SK-N-SH treated with all-trans-retinoic acid at 6 μM for 48 hours (cell line): ENCODE measurements around the gene FAM234B.

Experiments used
- ATAC-seq: fragments of 200-7000 bp; cut with Tn5 transposase; 3 replicates; pipeline ENCODE4 v1.9.1; 2020; ENCODE audit warnings: mild to moderate bottlenecking, moderate library complexity
- BACH2 ChIP-seq: fragments of 250-450 bp; sonication (Bioruptor Pico); IDR thresholded peaks from 2 replicates; pipeline ENCODE4 v1.9.0; 2021; ENCODE audit warnings: mild to moderate bottlenecking, borderline replicate concordance
- CREB5 ChIP-seq: fragments of 250-450 bp; sonication (Bioruptor Pico); IDR thresholded peaks from 2 replicates; pipeline ENCODE4 v1.5.1; 2020; ENCODE audit warnings: low read depth, mild to moderate bottlenecking, moderate library complexity
- CSRNP3 ChIP-seq: fragments of 250-450 bp; sonication (Bioruptor Pico); IDR thresholded peaks from 2 replicates; pipeline ENCODE4 v1.5.1; 2021; ENCODE audit warnings: mild to moderate bottlenecking, moderate library complexity
- ESRRG ChIP-seq: fragments of 250-450 bp; sonication (Bioruptor Pico); IDR thresholded peaks from 2 replicates; pipeline ENCODE4 v1.6.1; 2021; ENCODE audit warnings: mild to moderate bottlenecking
- GLIS3 ChIP-seq: fragments of 250-450 bp; sonication (Bioruptor Pico); IDR thresholded peaks from 2 replicates; pipeline ENCODE4 v1.5.0; 2020; ENCODE audit warnings: mild to moderate bottlenecking, moderate library complexity
- ISL1 ChIP-seq: fragments of 250-450 bp; sonication (Bioruptor Pico); IDR thresholded peaks from 2 replicates; pipeline ENCODE4 v2.1.2; 2022; ENCODE audit warnings: mild to moderate bottlenecking, moderate library complexity
- OSR1 ChIP-seq: fragments of 250-450 bp; sonication (Bioruptor Pico); IDR thresholded peaks from 2 replicates; pipeline ENCODE4 v1.8.0; 2022; ENCODE audit warnings: moderate library complexity, mild to moderate bottlenecking, inconsistent platforms
- PPARA ChIP-seq: fragments of 250-450 bp; sonication (Bioruptor Pico); IDR thresholded peaks from 2 replicates; pipeline ENCODE4 v1.5.0; 2020; ENCODE audit warnings: mild to moderate bottlenecking, borderline replicate concordance
- RARB ChIP-seq: fragments of 250-450 bp; sonication (Bioruptor Pico); IDR thresholded peaks from 2 replicates; pipeline ENCODE4 v1.8.0; 2021; ENCODE audit warnings: mild to moderate bottlenecking, moderate library complexity
- SNAI2 ChIP-seq: fragments of 250-450 bp; sonication (Bioruptor Pico); IDR thresholded peaks from 2 replicates; pipeline ENCODE4 v1.5.0; 2020; ENCODE audit warnings: mild to moderate bottlenecking, moderate library complexity
- TCF4 ChIP-seq: fragments of 250-450 bp; sonication (Bioruptor Pico); IDR thresholded peaks from 2 replicates; pipeline ENCODE4 v1.8.0; 2021; ENCODE audit warnings: mild to moderate bottlenecking, moderate library complexity, borderline replicate concordance
- TOX ChIP-seq: fragments of 250-450 bp; sonication (Bioruptor Pico); IDR thresholded peaks from 2 replicates; pipeline ENCODE4 v1.8.0; 2021; ENCODE audit warnings: mild to moderate bottlenecking, moderate library complexity, borderline replicate concordance
- ZC3H10 ChIP-seq: fragments of 250-450 bp; sonication (Bioruptor Pico); IDR thresholded peaks from 2 replicates; pipeline ENCODE4 v1.5.1; 2021; ENCODE audit warnings: mild to moderate bottlenecking, moderate library complexity
- ZFP3 ChIP-seq: fragments of 250-450 bp; sonication (Bioruptor Pico); IDR thresholded peaks from 2 replicates; pipeline ENCODE4 v1.5.0; 2020; ENCODE audit warnings: mild to moderate bottlenecking, moderate library complexity
- ZFP30 ChIP-seq: fragments of 450-650 bp; formaldehyde crosslinking; IDR thresholded peaks from 2 replicates; pipeline ENCODE4 v1.5.0; 2022; ENCODE audit warnings: mild to moderate bottlenecking, moderate library complexity
- ZNF565 ChIP-seq: fragments of 450-650 bp; formaldehyde crosslinking; conservative IDR thresholded peaks from 2 replicates; pipeline ENCODE4 v1.5.0; 2020; ENCODE audit warnings: low read depth, mild to moderate bottlenecking, moderate library complexity
- ZNF70 ChIP-seq: fragments of 450-650 bp; formaldehyde crosslinking; IDR thresholded peaks from 2 replicates; pipeline ENCODE4 v1.5.0; 2020; ENCODE audit warnings: mild to moderate bottlenecking, moderate library complexity
- ZNF8 ChIP-seq: fragments of 450-650 bp; formaldehyde crosslinking; IDR thresholded peaks from 2 replicates; pipeline ENCODE4 v1.5.0; 2020; ENCODE audit warnings: mild to moderate bottlenecking, moderate library complexity
- TF ChIP-seq, protein P1 (sequence below): fragments of 250-450 bp; sonication (Bioruptor Pico); IDR thresholded peaks from 2 replicates; pipeline ENCODE4 v1.5.0; 2020; ENCODE audit warnings: mild to moderate bottlenecking, moderate library complexity
- TF ChIP-seq, protein P2 (sequence below): fragments of 250-450 bp; sonication (Bioruptor Pico); IDR thresholded peaks from 2 replicates; pipeline ENCODE4 v1.8.0; 2020; ENCODE audit warnings: mild to moderate bottlenecking, moderate library complexity, borderline replicate concordance
- TF ChIP-seq, protein P3 (sequence below): fragments of 250-450 bp; sonication (Bioruptor Pico); IDR thresholded peaks from 2 replicates; pipeline ENCODE4 v1.8.0; 2021; ENCODE audit warnings: low read depth, mild to moderate bottlenecking, moderate library complexity, borderline replicate concordance

The FAM234B gene

GRCh38 chr12:13045816-13046215 is 1.6 kb downstream of the FAM234B start:
- ATAC-seq = no peak
- TF ChIP-seq ZNF70 (CRISPR knock-in tag) = no peak
- no peak for TF ChIP-seq ZC3H10 (CRISPR knock-in tag)
- no peak for TF ChIP-seq SNAI2 (CRISPR knock-in tag)

GRCh38 chr12:13046964-13047363 is 2.8 kb downstream of the FAM234B start:
- no peak for TF ChIP-seq ZFP3 (CRISPR knock-in tag)
- no peak for TF ChIP-seq PPARA (CRISPR knock-in tag)
- TF ChIP-seq ZNF70 (CRISPR knock-in tag) = no peak
- TF ChIP-seq CSRNP3 (CRISPR knock-in tag) = no peak
- TF ChIP-seq, protein P1, sequence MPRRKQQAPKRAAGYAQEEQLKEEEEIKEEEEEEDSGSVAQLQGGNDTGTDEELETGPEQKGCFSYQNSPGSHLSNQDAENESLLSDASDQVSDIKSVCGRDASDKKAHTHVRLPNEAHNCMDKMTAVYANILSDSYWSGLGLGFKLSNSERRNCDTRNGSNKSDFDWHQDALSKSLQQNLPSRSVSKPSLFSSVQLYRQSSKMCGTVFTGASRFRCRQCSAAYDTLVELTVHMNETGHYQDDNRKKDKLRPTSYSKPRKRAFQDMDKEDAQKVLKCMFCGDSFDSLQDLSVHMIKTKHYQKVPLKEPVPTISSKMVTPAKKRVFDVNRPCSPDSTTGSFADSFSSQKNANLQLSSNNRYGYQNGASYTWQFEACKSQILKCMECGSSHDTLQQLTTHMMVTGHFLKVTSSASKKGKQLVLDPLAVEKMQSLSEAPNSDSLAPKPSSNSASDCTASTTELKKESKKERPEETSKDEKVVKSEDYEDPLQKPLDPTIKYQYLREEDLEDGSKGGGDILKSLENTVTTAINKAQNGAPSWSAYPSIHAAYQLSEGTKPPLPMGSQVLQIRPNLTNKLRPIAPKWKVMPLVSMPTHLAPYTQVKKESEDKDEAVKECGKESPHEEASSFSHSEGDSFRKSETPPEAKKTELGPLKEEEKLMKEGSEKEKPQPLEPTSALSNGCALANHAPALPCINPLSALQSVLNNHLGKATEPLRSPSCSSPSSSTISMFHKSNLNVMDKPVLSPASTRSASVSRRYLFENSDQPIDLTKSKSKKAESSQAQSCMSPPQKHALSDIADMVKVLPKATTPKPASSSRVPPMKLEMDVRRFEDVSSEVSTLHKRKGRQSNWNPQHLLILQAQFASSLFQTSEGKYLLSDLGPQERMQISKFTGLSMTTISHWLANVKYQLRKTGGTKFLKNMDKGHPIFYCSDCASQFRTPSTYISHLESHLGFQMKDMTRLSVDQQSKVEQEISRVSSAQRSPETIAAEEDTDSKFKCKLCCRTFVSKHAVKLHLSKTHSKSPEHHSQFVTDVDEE (CRISPR knock-in tag) = no peak
- no peak for TF ChIP-seq ZFP30 (CRISPR knock-in tag)
- ATAC-seq = no peak

GRCh38 chr12:13049816-13050215 is 5.6 kb downstream of the FAM234B start:
- TF ChIP-seq TCF4 (CRISPR knock-in tag) = no peak
- TF ChIP-seq ZFP3 (CRISPR knock-in tag) = no peak
- TF ChIP-seq ESRRG (CRISPR knock-in tag) = no peak
- TF ChIP-seq CREB5 = no peak
- TF ChIP-seq PPARA (CRISPR knock-in tag) = no peak
- TF ChIP-seq RARB = no peak
- TF ChIP-seq OSR1 (CRISPR knock-in tag) = no peak
- no peak for TF ChIP-seq ZNF8
- TF ChIP-seq TOX = no peak
- TF ChIP-seq ISL1 (CRISPR knock-in tag) = no peak
- TF ChIP-seq SNAI2 (CRISPR knock-in tag) = no peak
- no peak for TF ChIP-seq BACH2 (CRISPR knock-in tag)
- TF ChIP-seq, all 23 proteins: peak for 0
- ATAC-seq = peak; percentile 57; the same call in 2 of the 3 replicates

GRCh38 chr12:13052421-13052820 is 8.2 kb downstream of the FAM234B start:
- no peak for ATAC-seq
- TF ChIP-seq, protein P1 (CRISPR knock-in tag) = no peak
- TF ChIP-seq ISL1 (CRISPR knock-in tag) (no peak), CREB5 (no peak), ESRRG (CRISPR knock-in tag) (no peak), GLIS3 (CRISPR knock-in tag) (no peak), ZNF565 (CRISPR knock-in tag) (no peak), BACH2 (CRISPR knock-in tag) (no peak), ZNF70 (CRISPR knock-in tag) (no peak), ZFP3 (CRISPR knock-in tag) (no peak), TOX (no peak), PPARA (CRISPR knock-in tag) (no peak), ZC3H10 (CRISPR knock-in tag) (no peak), OSR1 (CRISPR knock-in tag) (no peak)
- TF ChIP-seq, protein P2, sequence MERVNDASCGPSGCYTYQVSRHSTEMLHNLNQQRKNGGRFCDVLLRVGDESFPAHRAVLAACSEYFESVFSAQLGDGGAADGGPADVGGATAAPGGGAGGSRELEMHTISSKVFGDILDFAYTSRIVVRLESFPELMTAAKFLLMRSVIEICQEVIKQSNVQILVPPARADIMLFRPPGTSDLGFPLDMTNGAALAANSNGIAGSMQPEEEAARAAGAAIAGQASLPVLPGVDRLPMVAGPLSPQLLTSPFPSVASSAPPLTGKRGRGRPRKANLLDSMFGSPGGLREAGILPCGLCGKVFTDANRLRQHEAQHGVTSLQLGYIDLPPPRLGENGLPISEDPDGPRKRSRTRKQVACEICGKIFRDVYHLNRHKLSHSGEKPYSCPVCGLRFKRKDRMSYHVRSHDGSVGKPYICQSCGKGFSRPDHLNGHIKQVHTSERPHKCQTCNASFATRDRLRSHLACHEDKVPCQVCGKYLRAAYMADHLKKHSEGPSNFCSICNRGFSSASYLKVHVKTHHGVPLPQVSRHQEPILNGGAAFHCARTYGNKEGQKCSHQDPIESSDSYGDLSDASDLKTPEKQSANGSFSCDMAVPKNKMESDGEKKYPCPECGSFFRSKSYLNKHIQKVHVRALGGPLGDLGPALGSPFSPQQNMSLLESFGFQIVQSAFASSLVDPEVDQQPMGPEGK (CRISPR knock-in tag) = no peak
- TF ChIP-seq, protein P3, sequence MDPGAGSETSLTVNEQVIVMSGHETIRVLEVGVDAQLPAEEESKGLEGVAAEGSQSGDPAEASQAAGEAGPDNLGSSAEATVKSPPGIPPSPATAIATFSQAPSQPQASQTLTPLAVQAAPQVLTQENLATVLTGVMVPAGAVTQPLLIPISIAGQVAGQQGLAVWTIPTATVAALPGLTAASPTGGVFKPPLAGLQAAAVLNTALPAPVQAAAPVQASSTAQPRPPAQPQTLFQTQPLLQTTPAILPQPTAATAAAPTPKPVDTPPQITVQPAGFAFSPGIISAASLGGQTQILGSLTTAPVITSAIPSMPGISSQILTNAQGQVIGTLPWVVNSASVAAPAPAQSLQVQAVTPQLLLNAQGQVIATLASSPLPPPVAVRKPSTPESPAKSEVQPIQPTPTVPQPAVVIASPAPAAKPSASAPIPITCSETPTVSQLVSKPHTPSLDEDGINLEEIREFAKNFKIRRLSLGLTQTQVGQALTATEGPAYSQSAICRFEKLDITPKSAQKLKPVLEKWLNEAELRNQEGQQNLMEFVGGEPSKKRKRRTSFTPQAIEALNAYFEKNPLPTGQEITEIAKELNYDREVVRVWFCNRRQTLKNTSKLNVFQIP (CRISPR knock-in tag) = no peak
